Measurements from ENCODE around the gene RHBDL1. TPM values are rescaled to one million over a fixed set of nuclear protein-coding genes. Genes with fewer than 3 reads are reported as not detected.

RHBDL1 gene
- total and polyA plus RNA-seq, 9 of the 15 experiments (the other 6 are each of a cell fraction or from before 2014, with no cell fraction given), result 0.03 to 5.6 (median 1.3) TPM; not detected in 1

DNA sequence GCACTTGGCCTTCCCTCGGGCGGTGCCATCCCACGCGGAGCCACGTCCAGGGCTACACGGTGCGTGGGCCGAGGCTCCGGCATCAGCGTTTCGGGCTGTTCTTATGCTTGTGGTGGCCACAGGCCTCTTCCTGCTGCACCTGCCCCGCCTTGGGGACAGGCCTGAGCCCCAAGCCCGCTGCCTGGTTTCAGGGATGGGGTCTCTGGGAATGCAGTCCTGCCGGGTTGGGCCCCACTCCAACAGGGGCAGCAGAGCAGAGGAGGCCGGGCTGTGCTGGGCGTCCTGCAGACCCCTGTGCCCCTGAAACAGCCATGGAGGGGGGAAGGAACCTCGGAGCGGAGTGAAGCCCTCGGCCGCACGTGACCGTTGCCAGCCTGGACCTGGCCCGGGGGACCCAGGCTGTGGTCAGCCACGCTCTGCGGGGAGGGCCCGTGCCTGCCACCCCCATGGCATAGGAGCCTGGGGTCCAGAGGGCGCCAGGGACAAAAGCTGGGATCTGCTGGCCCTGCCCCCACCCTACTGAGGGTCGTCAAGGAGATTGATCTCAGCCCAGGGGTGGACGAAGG is 45.1 kb upstream of the RHBDL1 start (continued):
- TF ChIP-seq, protein P1, sequence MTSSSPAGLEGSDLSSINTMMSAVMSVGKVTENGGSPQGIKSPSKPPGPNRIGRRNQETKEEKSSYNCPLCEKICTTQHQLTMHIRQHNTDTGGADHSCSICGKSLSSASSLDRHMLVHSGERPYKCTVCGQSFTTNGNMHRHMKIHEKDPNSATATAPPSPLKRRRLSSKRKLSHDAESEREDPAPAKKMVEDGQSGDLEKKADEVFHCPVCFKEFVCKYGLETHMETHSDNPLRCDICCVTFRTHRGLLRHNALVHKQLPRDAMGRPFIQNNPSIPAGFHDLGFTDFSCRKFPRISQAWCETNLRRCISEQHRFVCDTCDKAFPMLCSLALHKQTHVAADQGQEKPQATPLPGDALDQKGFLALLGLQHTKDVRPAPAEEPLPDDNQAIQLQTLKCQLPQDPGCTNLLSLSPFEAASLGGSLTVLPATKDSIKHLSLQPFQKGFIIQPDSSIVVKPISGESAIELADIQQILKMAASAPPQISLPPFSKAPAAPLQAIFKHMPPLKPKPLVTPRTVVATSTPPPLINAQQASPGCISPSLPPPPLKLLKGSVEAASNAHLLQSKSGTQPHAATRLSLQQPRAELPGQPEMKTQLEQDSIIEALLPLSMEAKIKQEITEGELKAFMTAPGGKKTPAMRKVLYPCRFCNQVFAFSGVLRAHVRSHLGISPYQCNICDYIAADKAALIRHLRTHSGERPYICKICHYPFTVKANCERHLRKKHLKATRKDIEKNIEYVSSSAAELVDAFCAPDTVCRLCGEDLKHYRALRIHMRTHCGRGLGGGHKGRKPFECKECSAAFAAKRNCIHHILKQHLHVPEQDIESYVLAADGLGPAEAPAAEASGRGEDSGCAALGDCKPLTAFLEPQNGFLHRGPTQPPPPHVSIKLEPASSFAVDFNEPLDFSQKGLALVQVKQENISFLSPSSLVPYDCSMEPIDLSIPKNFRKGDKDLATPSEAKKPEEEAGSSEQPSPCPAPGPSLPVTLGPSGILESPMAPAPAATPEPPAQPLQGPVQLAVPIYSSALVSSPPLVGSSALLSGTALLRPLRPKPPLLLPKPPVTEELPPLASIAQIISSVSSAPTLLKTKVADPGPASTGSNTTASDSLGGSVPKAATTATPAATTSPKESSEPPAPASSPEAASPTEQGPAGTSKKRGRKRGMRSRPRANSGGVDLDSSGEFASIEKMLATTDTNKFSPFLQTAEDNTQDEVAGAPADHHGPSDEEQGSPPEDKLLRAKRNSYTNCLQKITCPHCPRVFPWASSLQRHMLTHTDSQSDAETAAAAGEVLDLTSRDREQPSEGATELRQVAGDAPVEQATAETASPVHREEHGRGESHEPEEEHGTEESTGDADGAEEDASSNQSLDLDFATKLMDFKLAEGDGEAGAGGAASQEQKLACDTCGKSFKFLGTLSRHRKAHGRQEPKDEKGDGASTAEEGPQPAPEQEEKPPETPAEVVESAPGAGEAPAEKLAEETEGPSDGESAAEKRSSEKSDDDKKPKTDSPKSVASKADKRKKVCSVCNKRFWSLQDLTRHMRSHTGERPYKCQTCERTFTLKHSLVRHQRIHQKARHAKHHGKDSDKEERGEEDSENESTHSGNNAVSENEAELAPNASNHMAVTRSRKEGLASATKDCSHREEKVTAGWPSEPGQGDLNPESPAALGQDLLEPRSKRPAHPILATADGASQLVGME (CRISPR knock-in tag; IDR thresholded peaks at IDR 0.05), result no peak
- no peak for TF ChIP-seq ZNF146 (CRISPR knock-in tag; IDR thresholded peaks at IDR 0.05; ENCODE audit: unreplicated experiment)
- TF ChIP-seq, protein P2, sequence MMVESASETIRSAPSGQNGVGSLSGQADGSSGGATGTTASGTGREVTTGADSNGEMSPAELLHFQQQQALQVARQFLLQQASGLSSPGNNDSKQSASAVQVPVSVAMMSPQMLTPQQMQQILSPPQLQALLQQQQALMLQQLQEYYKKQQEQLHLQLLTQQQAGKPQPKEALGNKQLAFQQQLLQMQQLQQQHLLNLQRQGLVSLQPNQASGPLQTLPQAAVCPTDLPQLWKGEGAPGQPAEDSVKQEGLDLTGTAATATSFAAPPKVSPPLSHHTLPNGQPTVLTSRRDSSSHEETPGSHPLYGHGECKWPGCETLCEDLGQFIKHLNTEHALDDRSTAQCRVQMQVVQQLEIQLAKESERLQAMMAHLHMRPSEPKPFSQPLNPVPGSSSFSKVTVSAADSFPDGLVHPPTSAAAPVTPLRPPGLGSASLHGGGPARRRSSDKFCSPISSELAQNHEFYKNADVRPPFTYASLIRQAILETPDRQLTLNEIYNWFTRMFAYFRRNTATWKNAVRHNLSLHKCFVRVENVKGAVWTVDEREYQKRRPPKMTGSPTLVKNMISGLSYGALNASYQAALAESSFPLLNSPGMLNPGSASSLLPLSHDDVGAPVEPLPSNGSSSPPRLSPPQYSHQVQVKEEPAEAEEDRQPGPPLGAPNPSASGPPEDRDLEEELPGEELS (CRISPR knock-in tag; IDR thresholded peaks at IDR 0.05; ENCODE audit: borderline replicate concordance), result no peak
- no peak for TF ChIP-seq BRD9 (IDR thresholded peaks at IDR 0.05; ENCODE audit: low read depth, partially characterized antibody)
- TF ChIP-seq ZFP36 (IDR thresholded peaks at IDR 0.05; ENCODE audit: low read depth, low read length, partially characterized antibody), result no peak
- TF ChIP-seq, protein P3, sequence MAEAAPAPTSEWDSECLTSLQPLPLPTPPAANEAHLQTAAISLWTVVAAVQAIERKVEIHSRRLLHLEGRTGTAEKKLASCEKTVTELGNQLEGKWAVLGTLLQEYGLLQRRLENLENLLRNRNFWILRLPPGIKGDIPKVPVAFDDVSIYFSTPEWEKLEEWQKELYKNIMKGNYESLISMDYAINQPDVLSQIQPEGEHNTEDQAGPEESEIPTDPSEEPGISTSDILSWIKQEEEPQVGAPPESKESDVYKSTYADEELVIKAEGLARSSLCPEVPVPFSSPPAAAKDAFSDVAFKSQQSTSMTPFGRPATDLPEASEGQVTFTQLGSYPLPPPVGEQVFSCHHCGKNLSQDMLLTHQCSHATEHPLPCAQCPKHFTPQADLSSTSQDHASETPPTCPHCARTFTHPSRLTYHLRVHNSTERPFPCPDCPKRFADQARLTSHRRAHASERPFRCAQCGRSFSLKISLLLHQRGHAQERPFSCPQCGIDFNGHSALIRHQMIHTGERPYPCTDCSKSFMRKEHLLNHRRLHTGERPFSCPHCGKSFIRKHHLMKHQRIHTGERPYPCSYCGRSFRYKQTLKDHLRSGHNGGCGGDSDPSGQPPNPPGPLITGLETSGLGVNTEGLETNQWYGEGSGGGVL (CRISPR knock-in tag; IDR thresholded peaks at IDR 0.05), result no peak
- TF ChIP-seq, protein P4, sequence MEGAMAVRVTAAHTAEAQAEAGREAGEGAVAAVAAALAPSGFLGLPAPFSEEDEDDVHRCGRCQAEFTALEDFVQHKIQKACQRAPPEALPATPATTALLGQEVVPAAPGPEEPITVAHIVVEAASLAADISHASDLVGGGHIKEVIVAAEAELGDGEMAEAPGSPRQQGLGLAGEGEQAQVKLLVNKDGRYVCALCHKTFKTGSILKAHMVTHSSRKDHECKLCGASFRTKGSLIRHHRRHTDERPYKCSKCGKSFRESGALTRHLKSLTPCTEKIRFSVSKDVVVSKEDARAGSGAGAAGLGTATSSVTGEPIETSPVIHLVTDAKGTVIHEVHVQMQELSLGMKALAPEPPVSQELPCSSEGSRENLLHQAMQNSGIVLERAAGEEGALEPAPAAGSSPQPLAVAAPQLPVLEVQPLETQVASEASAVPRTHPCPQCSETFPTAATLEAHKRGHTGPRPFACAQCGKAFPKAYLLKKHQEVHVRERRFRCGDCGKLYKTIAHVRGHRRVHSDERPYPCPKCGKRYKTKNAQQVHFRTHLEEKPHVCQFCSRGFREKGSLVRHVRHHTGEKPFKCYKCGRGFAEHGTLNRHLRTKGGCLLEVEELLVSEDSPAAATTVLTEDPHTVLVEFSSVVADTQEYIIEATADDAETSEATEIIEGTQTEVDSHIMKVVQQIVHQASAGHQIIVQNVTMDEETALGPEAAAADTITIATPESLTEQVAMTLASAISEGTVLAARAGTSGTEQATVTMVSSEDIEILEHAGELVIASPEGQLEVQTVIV (CRISPR knock-in tag; IDR thresholded peaks at IDR 0.05; ENCODE audit: borderline replicate concordance), result no peak
- TF ChIP-seq RB1 (IDR thresholded peaks at IDR 0.05; ENCODE audit: low read depth), result no peak
- no peak for TF ChIP-seq TSC22D4 (tag; IDR thresholded peaks at IDR 0.05)
- no peak for TF ChIP-seq POU5F1 (IDR thresholded peaks at IDR 0.05; ENCODE audit: borderline replicate concordance, low read depth, low read length, partially characterized antibody)
- TF ChIP-seq NELFE (IDR thresholded peaks at IDR 0.05; ENCODE audit: insufficient read depth, insufficient read length), result no peak
- TF ChIP-seq MYNN (IDR thresholded peaks at IDR 0.05), result peak; percentile 11; the same call in 1 of the 2 replicates
- TF ChIP-seq MYNN (CRISPR knock-in tag; IDR thresholded peaks at IDR 0.05), result no peak
- TF ChIP-seq NFIX (CRISPR knock-in tag; IDR thresholded peaks at IDR 0.05; ENCODE audit: low read depth), result no peak

Measured in K562 (cell line).